ENCODE measurements around the gene USP30. TPM values are rescaled to one million over a fixed set of nuclear protein-coding genes. Genes with fewer than 3 reads are reported as not detected.
A peak's percentile ranks its signal among the peaks of the same experiment; 100 is the strongest.
"Not testable (repeated sequence)": the region's sequence is repeated elsewhere in the genome, so short reads cannot be mapped to it uniquely, and the experiment has no call there.

Gene USP30
- total RNA-seq, 1 donor from 2014 or later: 5.6 TPM

DNA sequence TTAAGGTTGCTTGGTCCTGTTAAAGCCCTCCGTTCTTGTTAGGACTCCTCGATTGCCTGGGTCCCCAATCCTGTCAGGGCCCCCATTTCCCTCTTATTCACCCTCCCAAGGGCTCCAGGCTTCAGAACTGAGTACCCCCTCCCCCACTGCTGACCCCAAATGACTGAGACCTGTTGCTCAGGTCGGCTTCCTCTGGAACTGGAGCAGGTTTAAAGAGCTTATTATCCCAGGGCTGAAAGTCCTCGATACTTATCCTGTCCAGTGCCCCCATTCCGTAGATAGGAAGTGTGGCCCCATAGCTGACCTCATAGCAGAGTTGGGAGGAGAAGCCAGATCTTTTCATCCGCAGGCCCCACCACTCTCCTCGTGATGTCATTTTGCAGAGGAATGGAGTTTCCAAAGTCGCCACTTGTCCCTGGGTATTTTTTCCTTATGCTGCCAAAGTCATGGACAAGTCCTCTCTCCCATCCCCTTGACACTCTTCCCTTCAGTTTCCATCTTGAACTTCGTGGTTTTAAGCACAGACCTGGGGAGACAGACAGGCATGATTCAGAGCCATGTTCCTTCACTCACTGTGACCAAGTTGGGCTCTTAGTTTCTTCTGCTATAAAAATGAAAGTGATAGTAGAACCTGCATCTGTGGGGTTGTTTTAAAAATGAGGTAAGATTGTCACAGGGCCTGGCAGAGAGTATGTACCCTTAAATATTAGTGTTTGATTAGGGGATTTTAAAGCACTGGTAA, 1.2 kb downstream of the USP30 start:
- no peak for DNase-seq (ENCODE audit: low read depth, low spot score)

- DNase-seq (ENCODE audit: low read depth, low spot score): not testable (repeated sequence)
Measured at GRCh38 chr12:109054124-109054513, 1.7 kb downstream of the USP30 start.

DNA sequence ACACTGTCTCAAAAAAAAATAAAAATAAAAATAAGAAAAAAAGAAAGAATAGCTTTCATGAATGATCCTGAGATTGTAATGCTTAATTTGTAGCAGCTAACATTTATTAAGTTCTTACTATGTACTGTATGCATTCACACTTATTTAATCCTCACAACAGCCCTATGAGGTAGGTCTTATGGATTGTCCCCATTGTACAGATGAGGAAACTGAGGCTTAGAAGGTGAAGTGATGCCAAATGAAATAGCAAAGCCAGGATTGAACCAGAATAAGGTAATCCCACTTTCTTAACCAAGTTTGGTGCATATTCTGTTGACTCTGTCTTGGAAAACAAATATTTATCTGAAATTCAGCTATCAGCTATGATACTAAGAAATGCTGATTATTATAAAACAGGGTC, 2.1 kb downstream of the USP30 start:
- no peak for DNase-seq (ENCODE audit: low read depth, low spot score)

GRCh38 chr12:109056891-109057290, 4.5 kb downstream of the USP30 start:
- DNase-seq (ENCODE audit: low read depth, low spot score): no peak

DNA sequence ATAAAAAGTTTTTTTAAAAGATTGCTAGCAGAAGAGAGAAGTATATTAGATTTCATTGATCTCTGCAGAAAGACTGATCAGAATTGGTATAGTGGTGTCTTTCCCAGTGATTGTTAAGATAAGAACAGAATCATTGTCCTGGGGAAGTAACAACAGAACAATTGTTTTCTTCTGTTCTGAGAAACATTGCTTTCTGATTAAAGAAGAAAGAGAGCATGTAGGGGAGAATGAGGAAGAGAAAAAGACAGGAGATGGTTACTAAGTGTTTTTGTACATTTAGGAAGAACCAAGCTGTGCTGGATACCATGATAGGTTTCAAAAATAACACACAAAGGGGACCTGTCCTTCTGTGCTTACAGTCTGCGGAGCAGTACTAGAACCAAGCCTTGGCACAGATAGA, 5.0 kb downstream of the USP30 start:
- DNase-seq (ENCODE audit: low read depth, low spot score): no peak

DNA sequence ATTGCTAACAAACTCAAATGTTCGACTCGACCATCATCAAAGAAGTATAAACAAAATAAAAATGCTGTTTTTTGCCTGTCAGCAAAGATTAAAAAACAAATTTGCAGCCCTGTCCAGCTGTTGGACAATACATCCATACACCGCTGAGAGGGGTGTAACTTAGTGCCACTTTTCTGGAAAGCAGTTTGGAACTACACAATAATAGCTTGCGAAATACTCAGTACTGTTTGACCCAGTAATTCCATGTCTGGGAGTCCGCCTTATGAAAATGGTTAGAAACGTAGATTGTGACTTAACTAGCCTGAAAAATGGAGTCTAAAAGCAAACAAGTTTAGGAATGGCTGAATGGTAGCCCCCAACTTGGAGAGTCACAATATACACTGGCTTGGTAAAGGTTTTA, 6.4 kb downstream of the USP30 start:
- no peak for DNase-seq (ENCODE audit: low read depth, low spot score)

DNA sequence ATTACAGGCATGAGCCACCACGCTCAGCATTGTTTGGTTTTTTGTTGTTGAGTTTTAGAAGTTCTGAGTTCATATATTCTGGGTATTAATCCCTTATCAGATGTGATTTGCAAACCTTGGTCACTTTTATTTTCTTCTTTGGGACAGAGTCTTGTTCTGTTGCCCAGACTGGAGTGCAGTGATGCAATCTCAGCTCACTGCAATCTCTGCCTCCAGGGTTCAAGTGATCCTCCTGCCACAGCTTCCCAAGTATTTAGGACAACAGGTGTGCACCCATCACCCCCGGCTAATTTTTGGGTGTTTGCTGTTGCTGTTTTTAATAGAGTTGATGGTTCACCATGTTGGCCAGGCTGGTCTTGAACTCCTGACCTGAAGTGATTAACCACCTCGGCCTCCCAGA, 11.8 kb downstream of the USP30 start:
- no peak for DNase-seq (ENCODE audit: low read depth, low spot score)

DNA sequence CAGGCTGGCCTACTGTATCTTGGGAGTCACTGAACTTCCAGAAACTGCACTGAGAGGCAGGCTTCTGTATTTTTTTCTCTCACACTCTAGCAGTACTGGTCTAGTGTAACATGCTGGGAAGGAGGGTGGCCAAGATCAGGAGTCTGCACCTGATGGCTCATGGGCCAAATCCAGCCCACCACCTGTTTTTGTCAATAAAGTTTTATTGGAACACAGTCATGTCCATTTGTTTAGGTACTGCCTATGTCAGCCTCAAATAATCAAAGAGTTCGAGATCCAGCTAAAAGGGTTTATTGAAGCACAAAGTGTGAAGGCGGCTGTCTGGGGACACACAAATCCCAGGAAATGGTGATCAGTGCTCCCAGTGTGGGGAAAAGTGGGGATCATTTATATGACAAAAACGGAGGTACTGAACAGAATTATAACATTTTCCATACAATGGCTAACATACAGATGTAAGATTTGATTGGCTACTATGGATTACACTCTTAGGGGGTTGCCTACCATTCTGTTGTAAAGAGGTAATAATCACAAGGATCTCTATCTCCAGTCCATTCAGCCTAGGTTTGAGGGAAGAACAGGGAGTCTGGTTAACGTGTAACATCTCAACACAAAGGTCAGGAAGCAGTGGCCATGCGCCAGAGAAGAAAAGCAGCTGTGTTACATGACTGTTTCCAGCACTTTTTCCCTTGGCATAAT, 12.9 kb downstream of the USP30 start:
- no peak for DNase-seq (ENCODE audit: low read depth, low spot score)

- no peak for DNase-seq (ENCODE audit: low read depth, low spot score)
Measured at GRCh38 chr12:109065853-109066193, 13.4 kb downstream of the USP30 start.

- DNase-seq (ENCODE audit: low read depth, low spot score): no peak
Measured at GRCh38 chr12:109069307-109070271, 17.2 kb downstream of the USP30 start.

DNA sequence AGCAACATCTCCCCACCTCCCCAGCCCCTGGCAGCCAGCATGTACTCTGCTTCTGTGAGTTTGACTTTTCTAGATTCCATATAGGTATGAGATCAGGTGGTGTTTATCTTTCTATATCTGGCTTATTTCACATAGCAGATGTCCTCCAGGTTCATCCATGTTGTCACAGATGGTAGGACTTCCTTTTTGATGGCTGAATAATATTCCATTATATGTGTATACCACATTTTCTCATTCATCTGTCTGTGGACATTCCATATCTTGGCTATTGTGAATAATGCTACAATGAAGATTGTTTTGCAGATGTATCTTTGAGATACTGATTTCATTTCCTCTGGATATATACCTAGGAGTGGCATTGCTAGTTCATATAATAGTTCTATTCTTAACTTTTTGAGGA, 22.5 kb downstream of the USP30 start:
- no peak for DNase-seq (ENCODE audit: low read depth, low spot score)

- no peak for DNase-seq (ENCODE audit: low read depth, low spot score)
Measured at GRCh38 chr12:109082751-109083150, 30.4 kb downstream of the USP30 start.

DNA sequence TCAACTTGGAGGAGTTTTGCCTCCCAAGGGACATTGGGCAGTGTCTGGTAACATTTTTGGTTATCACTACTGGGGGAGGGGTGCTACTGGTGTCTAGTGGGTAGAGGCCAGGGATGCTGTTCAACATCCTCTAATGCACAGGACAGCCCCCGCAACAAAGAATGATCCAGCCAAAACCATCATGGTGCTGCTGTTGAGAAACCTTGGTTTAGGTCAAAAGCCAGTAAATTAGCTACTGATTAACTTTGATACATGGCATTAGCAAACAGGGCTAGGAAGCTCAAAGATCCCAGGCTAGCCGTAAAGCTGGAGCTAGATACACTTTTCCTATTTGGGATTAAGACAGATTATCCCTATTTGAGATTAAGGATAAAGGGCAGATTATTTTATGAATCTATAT, 32.0 kb downstream of the USP30 start:
- no peak for DNase-seq (ENCODE audit: low read depth, low spot score)

GRCh38 chr12:109085590-109085989, 33.2 kb downstream of the USP30 start:
- no peak for DNase-seq (ENCODE audit: low read depth, low spot score)

- DNase-seq (ENCODE audit: low read depth, low spot score): no peak
Measured at GRCh38 chr12:109087250-109087649, 34.9 kb downstream of the USP30 start.

DNA sequence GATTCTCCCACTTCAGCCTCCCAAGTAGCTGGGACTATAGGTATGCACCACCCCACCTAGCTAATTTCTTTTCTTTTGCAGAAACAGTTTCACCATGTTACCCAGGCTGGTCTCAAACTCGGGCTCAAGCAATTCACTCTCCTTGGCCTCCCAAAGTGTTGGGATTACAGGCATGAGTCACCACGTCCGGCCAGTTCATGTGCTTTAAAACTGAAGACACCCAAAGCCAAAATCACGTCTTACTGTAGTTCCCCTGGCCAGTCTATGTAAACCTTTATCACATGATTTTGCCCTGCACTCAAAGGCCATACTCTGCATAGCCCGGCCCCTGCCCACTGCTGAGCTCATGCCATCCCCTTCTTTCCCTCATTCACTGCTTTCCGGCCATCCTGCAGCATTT, 36.4 kb downstream of the USP30 start:
- no peak for DNase-seq (ENCODE audit: low read depth, low spot score)

- DNase-seq (ENCODE audit: low read depth, low spot score): no peak
Measured at GRCh38 chr12:109089683-109090082, 37.3 kb downstream of the USP30 start.

DNA sequence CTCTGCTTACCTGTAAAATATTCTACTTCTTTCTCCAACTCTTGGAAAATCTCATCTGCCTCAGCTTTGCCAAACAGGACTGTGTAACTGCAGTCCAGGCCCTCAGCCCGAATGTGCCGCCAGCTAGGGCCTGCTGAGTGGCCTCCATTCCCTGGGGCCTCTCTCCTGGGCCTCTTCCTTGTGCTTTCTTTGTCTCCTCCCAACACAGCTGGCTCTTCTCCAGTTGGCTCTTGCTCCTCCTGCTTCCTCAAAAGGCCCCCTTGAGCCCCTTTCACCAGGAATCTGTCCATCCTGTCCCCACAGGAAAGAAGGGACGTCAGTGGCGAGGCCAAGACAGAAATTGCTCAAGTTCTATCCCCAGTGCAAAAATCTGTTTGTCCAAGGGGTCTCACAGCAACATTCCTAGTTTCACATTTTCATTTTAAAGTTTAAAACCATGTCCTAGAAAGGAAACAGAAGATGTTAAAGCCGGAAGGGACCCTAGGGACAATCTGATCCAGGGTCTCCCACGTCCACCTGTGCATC, 40.2 kb downstream of the USP30 start:
- DNase-seq (ENCODE audit: low read depth, low spot score): no peak

GRCh38 chr12:109093022-109093918, 40.9 kb downstream of the USP30 start, which contains the start of gene ALKBH2:
TSS of gene ALKBH2 (minus strand) at chr12:109093472. CDS start at chr12:109092786, 686 bp downstream.
- peak; percentile 57 for DNase-seq (ENCODE audit: low read depth, low spot score)

DNA sequence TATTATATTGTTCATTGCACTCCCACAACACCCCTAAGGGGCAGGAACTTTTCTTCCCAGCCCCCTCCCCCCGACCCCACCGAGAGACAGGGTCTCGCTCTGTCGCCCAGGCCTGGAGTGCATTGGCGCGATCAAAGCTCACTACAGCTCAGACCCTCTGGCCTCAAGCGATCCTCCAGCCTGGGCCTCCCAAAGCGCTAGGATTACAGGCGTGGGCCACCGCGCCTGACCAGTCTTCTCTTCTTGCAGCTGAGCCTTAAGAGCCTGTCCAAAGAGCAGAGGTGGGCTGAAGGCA, 44.7 kb downstream of the USP30 start:
- no peak for DNase-seq (ENCODE audit: low read depth, low spot score)

All from pulmonary artery endothelial cell (primary cell).